Glomerular visceral epithelial cell (primary cell): ENCODE measurements around the gene MBNL3.

ENCODE experiments used
- DNase-seq: peaks from one replicate; pipeline ENCODE4 v3.0.0-alpha.2; 2016; ENCODE audit errors: extremely low spot score

The MBNL3 gene, protein sequence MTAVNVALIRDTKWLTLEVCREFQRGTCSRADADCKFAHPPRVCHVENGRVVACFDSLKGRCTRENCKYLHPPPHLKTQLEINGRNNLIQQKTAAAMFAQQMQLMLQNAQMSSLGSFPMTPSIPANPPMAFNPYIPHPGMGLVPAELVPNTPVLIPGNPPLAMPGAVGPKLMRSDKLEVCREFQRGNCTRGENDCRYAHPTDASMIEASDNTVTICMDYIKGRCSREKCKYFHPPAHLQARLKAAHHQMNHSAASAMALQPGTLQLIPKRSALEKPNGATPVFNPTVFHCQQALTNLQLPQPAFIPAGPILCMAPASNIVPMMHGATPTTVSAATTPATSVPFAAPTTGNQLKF

DNA sequence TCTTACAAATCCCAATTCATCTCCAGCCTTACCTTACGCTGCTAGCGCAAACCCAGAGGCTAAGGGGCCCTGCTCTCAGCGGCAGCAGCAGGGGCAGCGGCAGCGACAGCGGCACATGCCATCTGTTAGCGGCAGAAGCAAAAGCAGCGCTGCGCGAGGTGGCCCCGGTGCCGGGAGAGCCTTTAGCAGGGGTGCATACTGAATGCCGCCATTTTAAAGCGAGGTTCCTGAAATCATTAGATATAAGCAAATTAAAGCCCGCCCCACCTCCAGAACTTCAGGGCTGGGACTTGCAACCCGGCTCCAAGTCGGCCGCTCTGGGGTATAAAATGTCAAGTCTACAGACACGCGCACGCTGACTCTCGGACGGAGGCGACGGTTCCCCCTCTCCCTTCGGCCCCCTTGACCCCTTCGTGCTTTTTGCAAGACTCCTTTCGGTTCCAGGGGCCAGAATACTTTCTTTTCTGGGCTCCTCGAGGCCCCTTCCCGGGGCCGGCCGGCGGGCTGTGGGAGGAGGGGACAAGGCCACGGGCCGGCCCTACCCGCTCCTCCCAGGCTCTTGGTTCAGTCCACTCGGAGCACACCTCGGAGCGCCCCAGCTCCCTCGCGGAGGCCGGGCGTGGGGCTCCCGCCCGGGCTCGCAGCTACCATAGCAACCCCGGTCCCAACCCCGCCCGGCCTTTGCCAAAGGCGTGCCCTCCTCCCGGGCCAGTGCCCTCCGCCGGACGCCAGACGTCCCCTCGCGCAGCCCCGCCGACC lies at the start of gene MBNL3:
TSS of gene MBNL3 (minus strand) at position 220 of the 759 bp plus-strand sequence. CDS start 49,427 bp downstream, outside the sequence.
- peak; percentile 61 for DNase-seq

DNA sequence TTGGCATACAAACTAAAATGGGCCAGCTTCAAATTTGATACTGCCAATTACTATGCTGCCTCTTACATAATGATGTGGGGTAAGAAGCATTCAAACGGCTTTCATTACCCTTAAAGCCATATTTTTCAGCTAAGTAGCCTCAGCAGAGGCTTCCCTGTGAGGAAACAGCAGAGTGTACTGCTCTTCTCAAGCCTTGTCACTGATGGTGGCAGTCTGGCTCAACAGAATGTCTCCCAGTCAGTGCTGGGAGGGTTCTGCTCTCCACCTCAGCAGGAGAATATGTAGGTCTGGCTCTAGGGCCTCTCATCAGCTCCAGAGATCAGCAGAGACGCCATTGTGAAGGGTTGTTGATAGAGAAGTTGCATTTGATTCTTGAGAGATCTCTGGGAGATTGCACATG lies 44.6 kb upstream of the MBNL3 start:
- no peak for DNase-seq

DNA sequence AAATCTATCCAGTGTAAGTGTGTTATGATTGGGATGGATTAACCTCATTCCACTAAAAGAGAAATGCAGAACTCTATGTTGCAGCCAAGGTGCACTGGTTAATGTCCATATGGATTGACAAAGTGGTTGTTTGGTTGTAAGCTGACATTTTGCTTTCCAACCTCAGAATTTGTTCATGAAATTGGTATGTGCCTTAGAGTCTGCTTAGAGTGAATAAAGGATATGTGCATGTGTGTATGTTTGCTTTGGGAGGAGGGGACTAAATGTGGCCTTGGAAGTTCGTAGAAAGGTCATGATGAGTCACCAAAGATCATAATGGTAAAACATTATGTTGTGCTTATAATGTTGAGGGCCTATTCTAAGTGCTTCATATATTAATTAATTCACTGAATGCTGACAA lies 44.1 kb upstream of the MBNL3 start:
- DNase-seq = no peak

DNA sequence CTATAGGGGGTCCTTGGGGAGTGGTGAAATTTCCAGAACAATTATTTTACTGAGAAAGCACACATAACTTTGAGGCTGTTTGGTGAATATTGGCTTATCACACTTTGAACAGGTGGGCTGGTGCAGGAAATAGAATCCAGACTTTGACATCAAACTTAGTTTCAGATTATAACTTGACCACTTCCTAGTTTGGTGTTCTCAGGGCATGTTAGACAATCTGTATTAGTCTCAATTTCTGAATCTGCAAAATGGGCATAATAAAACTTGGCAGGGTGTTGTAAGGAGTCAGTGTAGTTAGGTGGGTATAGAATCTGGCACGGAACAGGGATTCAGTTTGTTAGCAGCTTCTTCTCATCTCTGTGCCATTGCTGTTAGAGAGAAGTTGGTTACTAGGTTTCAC lies 43.3 kb upstream of the MBNL3 start:
- no peak for DNase-seq

DNA sequence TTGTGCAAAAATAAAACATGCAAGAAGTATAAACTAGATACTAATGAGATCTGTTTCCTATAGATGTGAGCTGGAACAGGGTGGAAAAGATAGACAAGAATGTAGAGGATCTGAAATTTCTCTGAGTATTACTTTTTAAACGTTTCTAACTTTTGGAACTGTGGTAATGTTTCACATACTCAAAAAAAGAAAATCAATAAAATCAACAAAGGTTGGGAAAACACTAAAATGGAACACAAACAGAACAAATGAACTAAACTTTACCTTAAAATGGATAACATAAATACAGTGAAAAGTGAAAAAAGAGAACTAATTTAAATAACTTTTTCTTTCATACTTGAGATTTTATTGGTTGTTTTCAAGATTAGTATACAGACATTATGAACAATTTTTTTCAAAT lies 32.0 kb upstream of the MBNL3 start:
- DNase-seq = no peak

DNA sequence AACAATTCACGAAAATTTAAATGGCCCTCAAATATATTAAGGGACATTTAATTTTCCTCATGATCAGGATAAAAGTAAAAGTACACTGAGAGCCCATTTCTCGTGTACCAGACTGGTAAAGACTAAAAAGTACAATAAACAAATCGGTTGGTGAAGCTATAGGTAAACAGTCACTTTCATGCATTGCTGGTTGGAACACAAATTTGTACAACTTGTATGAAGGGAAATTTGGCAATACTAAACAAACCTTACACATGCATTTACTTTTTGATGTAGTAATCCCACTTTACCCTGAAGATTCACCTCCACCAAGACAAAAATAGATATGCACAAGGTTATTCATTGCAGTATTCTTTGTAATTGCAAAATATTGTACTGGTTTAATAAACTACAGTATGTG lies 31.4 kb upstream of the MBNL3 start:
- DNase-seq = no peak

DNA sequence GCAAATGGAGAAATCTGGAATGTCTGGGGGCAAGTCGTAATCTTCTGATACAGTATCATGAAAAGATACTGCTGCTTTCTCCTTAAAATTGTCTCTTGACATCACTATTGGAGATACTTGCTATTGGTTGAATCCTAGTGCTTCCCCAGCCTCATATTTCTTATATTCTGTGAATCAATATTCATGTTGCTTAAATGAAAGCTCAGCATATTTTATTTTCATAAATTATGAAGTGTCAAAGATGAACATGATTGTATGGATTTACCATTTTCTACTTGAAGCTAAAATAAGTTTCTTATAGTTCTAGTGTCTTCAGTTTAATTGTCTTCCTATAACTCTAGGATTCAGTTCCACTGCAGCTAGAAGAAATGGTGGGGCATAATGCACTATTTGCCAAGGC lies 29.6 kb upstream of the MBNL3 start:
- no peak for DNase-seq

DNA sequence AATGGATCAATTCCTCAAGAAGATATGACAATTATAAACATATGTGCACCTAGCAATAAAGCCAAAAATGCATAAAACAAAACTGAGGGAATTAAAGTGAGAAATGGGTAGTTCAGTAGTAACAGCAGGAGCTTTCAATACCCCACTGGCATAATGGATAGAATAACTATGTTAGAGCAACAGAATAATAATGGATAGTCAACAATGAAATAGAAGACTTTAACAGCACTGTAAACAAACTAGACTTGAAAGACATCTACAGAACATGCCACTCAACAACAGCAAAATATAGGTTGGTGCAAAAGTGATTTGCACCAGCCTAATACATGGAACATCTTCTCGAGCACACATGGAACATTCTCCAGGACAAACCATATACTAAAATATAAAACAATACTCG lies 20.0 kb upstream of the MBNL3 start:
- DNase-seq = no peak

DNA sequence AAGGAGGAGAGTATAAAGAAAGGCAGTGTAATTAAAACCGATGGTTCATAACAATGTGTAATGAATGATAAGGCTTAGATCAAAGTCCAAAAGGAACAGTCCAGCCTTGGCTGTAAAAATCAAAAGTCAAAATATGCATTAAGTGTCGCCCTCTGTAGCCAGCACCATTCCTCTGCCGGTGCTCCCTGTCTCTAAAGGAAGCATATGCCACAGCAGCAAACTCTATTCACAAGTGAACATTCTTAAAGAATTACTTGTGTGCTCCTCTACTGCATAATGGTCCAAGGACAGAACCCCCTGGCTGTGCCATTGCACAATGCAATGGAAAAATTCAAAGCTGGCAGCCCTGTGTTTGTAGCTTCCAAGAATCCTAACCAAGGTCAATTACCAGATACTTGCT lies 16.3 kb upstream of the MBNL3 start:
- DNase-seq = no peak

DNA sequence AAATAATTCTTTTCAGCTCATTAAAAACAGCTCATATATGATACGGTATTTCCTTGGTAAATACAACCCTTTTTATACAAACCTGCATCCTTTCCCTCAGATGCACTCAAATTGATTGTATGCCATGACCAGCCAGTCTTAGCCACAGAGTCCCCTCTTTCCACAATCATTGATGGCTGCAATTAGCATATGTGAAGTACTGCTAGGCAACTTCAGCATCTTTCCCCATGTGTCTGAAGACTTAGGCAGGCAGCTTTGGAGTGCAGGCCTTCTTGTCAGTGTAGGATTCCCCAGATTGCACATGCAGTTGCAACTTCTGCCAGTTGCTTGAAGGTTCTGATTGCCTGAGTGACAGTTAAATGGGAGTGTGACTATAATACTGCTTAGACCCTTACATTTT lies 15.6 kb upstream of the MBNL3 start:
- no peak for DNase-seq

DNA sequence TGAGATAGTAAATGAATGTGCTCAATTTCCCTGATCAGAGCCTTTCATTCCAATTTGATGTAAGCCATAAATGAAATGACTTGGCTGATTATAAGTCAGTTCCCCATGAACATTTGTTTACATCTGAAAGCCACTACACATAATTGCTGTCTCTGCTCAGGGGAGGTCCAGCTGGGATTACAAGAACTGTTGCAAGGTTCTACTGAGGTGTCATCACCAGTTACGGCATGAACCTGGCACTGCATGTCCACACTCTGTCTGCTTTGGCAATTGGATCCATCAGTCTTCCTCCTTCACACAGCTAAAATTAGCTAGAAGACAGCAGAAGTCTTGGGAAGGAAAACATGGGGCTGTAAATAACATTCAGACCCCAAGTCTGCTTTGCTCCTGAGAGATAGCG lies 12.8 kb upstream of the MBNL3 start:
- DNase-seq = no peak

DNA sequence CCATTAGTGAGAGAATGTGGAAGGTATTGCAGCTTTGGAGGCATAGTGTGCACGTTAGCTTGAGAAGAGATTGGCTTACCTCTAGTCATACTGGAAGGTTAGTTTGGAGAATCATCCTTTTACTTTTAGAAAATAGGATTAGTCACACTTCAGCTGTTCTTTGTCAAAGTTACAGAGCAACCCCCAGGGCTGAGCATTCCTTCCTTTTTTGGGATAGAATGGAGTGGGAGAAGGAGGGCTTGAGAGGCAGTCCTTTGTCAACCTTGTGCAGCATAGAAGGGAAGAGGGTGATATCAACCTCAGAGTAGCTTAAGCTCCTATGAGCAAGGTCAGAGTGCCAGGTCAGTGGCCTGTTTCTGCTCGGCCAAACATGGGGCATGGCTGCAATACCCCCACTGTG lies 8.6 kb upstream of the MBNL3 start:
- no peak for DNase-seq

DNA sequence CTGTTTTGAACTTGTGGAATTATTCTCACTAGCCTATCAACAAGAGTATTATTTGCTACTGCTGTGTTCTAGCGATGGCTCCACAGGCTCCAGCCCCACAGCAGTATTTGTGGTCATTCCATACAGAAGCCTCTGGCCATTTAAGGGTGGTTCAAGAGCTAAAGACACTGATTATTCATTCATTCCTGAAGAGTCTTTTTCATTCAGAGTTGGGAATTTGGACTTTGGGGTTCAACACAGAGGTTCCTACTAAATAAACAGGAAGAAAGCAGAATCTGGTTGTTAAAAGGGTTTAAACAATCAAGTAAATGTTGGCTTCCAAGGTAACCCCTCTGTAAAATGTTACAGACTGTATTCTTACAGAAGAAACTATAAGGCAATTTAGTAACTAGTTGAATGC lies 4.3 kb upstream of the MBNL3 start:
- DNase-seq = no peak

DNA sequence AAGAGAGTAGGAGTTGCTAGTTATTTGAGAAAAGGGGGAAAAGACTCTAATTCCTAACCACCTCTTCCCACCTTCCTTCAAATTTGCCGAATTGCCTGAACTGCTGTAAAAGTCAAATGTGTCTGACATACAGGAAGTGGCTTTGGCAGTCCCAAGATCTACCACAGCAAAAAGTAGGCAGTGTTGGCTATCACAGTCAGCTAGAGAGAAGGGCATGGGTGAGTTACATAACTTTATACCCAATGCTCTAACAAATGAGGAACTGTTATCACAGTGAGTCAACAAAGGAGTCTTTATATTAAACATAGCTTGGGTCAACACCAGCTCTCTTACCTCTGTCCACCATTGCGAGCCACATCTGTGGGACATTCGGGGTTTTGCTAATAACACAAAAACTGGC lies 2.4 kb upstream of the MBNL3 start:
- DNase-seq = peak; percentile 5

DNA sequence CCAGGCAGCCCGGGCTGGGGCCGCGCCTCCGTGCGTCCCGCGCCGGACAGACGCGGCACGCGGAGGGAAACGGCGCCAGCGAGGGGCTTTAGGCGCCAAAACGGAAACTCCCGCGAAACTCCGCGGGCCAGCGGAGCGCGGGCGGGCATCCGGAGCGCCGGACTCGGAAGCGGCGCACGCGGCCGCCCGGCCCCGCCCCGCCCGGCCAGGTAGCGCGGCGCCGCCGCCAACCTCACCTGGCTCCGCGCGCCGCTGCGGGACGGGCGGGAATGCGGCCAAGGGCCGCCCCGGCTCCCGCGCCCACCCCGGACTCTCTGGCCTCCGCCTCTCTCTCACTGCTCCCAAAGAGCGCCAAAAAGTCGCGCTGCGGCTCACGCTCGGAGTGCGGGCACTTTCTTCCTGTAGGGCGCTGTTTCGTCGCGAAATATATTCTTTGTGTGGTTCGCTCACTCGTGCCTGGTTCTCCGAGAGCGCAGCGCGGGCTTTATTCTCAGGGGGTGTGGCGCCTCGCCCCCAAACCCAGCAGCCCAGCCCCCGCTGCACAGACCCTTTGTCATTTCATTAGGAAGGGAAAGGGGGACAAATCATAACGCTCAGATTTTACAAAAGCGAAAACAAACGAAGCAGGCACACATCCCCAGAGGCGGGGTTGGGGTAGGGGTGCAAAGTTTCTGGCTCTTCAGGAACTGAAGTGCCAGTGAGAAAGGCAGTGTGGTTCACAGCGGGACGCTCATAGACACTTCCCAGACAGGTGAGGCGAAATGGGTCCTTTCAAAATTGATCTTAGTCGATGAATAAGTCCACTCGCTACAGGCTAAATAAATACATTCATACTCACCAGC lies 961 bp upstream of the MBNL3 start:
- DNase-seq = peak; percentile 32

DNA sequence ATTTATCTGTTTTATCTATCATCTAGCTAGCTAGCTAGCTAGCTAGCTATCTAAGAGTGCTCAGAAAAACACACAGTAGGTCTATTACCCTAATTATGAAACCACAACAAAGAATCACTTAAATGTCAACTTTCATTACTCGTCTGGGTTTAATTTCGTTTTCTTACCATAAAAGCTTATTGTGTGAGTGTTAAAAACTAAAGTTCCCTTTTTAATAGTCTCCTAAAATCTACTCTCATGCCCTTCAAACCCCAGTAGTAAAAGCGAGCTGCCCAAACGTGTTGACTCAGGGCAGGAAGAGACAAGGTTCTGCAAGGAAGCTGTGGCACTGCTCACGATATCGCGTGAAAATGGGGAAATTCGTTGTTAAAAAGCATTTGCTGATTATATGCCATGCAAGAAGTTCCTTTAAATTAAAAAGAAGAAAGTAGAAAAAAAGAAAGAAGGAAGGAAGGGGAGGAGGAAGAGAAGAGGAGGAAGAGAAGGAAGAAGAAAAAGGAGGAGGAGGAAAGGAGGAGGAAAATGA lies 595 bp downstream of the MBNL3 start:
- peak; percentile 10 for DNase-seq

DNA sequence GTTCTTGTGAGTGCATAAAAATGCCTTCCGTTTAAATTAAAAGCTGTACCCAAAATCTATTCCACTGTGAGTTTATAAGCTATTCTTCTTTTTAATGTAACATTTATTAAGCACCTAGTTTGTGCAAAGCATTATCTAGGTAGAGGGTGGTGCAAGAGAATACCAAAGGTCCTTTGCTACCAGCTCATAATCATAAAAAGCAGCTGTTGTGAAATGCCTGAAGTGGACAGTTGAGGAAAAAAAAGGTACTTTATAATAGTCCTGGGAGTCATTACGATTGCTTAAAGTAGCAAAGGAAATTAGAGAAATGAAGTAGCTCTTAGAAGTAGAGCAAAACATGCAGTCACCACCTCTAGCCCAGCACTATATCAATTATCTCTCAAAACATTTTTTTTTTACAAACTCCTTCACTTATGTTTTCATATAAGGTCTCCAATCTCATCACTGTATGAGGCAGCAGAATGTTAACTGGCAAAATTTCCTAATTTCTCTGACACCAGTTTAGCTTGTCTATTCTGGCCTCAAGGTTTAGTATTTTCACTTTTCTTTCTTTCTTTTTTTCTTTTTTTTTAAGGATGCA lies 2.1 kb downstream of the MBNL3 start:
- no peak for DNase-seq

DNA sequence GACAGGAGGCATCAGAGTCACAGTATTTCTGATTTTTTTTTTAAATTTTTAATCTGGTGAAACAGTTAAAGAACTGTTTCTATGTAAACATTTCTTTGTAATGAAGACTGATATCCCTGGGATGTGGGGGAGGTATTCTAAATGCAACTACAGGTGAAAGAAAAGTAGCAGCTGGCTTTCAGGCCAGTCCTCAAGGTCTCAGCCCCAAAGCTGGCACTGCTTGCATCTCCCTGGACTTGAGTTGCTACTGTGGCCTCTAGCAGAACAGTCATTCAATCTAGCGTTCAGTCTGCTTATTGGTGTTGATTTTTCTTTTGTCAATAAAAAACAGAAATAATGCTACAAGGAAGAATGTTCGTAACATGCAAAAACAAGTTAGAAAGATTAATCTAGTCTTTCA lies 4.9 kb downstream of the MBNL3 start:
- DNase-seq = no peak

DNA sequence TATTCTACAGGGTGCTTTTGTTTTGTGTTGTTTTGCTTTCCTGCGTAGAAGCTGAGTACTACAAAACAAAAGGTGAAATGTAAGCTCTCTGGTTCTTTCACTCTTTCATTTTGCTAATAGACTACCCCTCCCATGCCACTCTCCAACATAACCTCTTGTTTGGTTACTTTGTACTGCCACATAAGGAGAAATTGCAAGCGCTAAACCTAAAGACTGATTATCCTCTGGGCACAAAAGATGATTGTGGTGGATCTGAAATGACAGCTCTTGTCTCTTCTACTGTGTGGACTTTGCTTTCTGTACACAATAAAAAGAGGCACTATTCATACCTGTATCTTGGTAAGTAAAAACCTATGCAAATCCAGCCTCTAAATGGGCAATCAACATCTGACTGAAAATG lies 5.3 kb downstream of the MBNL3 start:
- DNase-seq = no peak

DNA sequence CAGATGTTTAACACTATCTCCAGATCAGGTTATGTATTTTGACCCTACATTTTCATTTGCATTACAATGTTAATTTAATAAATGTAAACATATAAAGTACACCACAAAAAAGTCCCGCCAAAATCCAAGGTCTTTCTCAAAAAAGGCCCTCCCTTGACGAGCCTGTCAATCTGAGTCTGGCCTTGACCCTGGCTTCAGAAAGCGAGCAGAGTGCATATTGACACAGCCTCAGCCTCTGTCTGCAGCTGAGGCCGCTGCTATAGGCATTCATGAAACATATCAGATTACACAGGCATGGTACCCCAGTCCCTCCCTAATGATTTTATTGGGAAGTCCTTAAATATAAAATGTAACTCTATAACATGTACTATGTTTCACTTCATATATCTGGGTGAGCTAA lies 6.2 kb downstream of the MBNL3 start:
- DNase-seq = no peak

DNA sequence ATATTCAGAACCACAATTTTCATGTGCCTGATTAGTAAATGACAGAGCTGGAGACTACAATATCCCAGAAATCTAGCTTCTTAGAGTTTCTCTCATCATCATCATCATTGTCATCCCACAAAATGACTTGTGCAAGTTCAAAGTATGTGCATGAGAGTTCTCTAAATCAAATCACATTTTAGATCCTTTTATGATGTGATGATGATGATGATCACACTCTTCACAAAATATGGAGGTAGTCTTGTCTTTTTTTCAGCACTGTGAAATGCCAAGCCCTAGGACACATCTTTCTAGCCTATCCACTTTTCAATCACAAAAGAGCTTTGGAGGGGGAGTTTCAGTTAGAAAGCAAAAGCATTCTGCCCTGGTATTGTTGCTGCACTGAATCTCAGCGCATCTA lies 7.4 kb downstream of the MBNL3 start:
- DNase-seq = no peak
